HepG2 (cell line): Measurements from ENCODE around the gene SLC17A9. TPM values are rescaled to one million over a fixed set of nuclear protein-coding genes. Genes with fewer than 3 reads are reported as not detected.
A peak's percentile ranks its signal among the peaks of the same experiment; 100 is the strongest.

Source experiments
- ATAC-seq: fragments of 200-7000 bp; cut with Tn5 transposase; 3 replicates; pipeline ENCODE4 v1.9.1; 2020; ENCODE audit warnings: mild to moderate bottlenecking, moderate library complexity
- BruUV-seq: library from RNA; stranded (reverse); fragments of 400-500 nt; replicated peaks from 2 replicates; lab custom pipeline; 2021; lab: Mats Ljungman, UMichigan
- CTCF ChIA-PET: fragments of 300-600 bp; formaldehyde crosslinking; extraction: SDS; loops from one replicate; lab custom pipeline; 2021; ENCODE audit warnings: low total read pairs, inconsistent platforms, low intra/inter-chr PET ratio; lab: Yijun Ruan, JAX
- POLR2A ChIA-PET: fragments of 350-600 bp; sonication (Branson Sonifier 250); formaldehyde crosslinking; loops from one replicate; lab custom pipeline; 2020; ENCODE audit warnings: antibody characterized with exemption, inconsistent platforms; lab: Yijun Ruan, JAX
- DNase-seq: peaks from one replicate; pipeline ENCODE4 v3.0.0-alpha.2; 2015; ENCODE audit warnings: low spot score
- FAIRE-seq: peaks from 3 replicates; lab custom pipeline; 2011; peaks lifted over from hg19 to GRCh38; lab: Jason Lieb, UNC
- H2AFZ ChIP-seq: one replicate; pipeline ENCODE4 v1.6.1; 2011; ENCODE audit warnings: low read length, inconsistent platforms
- H3K27ac ChIP-seq: fragments of 300-600 bp; 3 replicates; pipeline ENCODE4 v1.8.0; 2011; ENCODE audit warnings: mixed run types, mild to moderate bottlenecking, mixed read lengths, low read length, inconsistent platforms; ENCODE audit not compliant: insufficient read depth; ENCODE audit errors: extremely low read length
- H3K27me3 ChIP-seq, 2 experiments: fragments of 200-600 bp in 1 of 2; 2 replicates in 1 of 2; 3 replicates in 1 of 2; pipeline versions ENCODE4 v1.6.0 to v1.8.0; 2011; ENCODE audit warnings: low read length in 2 of 2, mild to moderate bottlenecking in 2 of 2, moderate library complexity in 2 of 2, inconsistent platforms in 1 of 2; ENCODE audit not compliant: insufficient read depth in 2 of 2, control insufficient read depth in 1 of 2
- H3K36me3 ChIP-seq, 2 experiments: fragments of 200-600 bp in 1 of 2; replicated peaks in 1 of 2; 2 replicates in 1 of 2; 3 replicates in 1 of 2; pipeline versions ENCODE4 v1.5.1 to v1.8.0; 2011; ENCODE audit warnings: low read length in 2 of 2, inconsistent platforms in 1 of 2; ENCODE audit not compliant: insufficient read depth in 2 of 2, control insufficient read depth in 1 of 2
- H3K4me1 ChIP-seq: 2 replicates; pipeline ENCODE4 v1.5.1; 2012; ENCODE audit warnings: low read length, inconsistent platforms; ENCODE audit not compliant: insufficient read depth
- H3K4me2 ChIP-seq: 2 replicates; pipeline ENCODE4 v1.6.0; 2011; ENCODE audit warnings: low read depth, low read length, inconsistent platforms
- H3K4me3 ChIP-seq, 3 experiments: fragments of 200-600 bp in 1 of 3; sonication (generic), shearing (Covaris generic) in 1 of 3; replicated peaks in 1 of 3; 2 replicates each; pipeline ENCODE4 v1.5.1; 2011 to 2016; ENCODE audit warnings: low read length in 3 of 3, inconsistent platforms in 2 of 3, low read depth in 2 of 3, mild to moderate bottlenecking in 2 of 3, control low read depth in 1 of 3, mixed read lengths in 1 of 3; ENCODE audit not compliant: insufficient read depth in 1 of 3
- H3K79me2 ChIP-seq: one replicate; pipeline ENCODE4 v1.6.1; 2011; ENCODE audit warnings: low read length, inconsistent platforms; ENCODE audit not compliant: insufficient read depth
- H3K9ac ChIP-seq: 2 replicates; pipeline ENCODE4 v1.6.0; 2011; ENCODE audit warnings: mild to moderate bottlenecking, low read depth, low read length, inconsistent platforms; ENCODE audit not compliant: insufficient read depth
- H3K9me3 ChIP-seq: 2 replicates; pipeline ENCODE4 v1.5.1; 2012; ENCODE audit warnings: mild to moderate bottlenecking, low read length
- H4K20me1 ChIP-seq: 2 replicates; pipeline ENCODE4 v1.6.0; 2011; ENCODE audit warnings: inconsistent platforms, mild to moderate bottlenecking, low read length, moderate library complexity; ENCODE audit not compliant: insufficient read depth
- AHR ChIP-seq: IDR thresholded peaks from 2 replicates; pipeline ENCODE4 v1.6.1; 2018; ENCODE audit warnings: missing genetic modification reagents, missing compliant biosample characterization
- ATF4 ChIP-seq, 2 experiments: fragments of 450-650 bp in 1 of 2; sonication (generic) in 1 of 2; formaldehyde crosslinking; IDR thresholded peaks; 2 replicates each; pipeline versions ENCODE4 v1.5.0 to v1.8.0; 2020 to 2022; ENCODE audit warnings: mild to moderate bottlenecking in 1 of 2, missing genetic modification reagents in 1 of 2
- DPF2 ChIP-seq: sonication (generic); formaldehyde crosslinking; IDR thresholded peaks from 2 replicates; pipeline ENCODE4 v1.4.0; 2020; ENCODE audit warnings: mild to moderate bottlenecking, low read depth, missing genetic modification reagents, borderline replicate concordance
- ELF4 ChIP-seq: sonication (generic); formaldehyde crosslinking; IDR thresholded peaks from 2 replicates; pipeline ENCODE4 v1.5.0; 2020; ENCODE audit warnings: missing genetic modification reagents, mild to moderate bottlenecking, moderate library complexity, borderline replicate concordance
- KAT8 ChIP-seq: IDR thresholded peaks from 2 replicates; pipeline ENCODE4 v1.6.1; 2016; ENCODE audit warnings: missing genetic modification reagents, missing compliant biosample characterization
- RBM22 ChIP-seq: fragments of 200-400 bp; formaldehyde crosslinking; optimal IDR thresholded peaks from 2 replicates; pipeline ENCODE3; 2017; ENCODE audit warnings: mild to moderate bottlenecking, low read length, moderate library complexity
- SATB2 ChIP-seq: sonication (generic); formaldehyde crosslinking; IDR thresholded peaks from 2 replicates; pipeline ENCODE4 v1.5.0; 2020; ENCODE audit warnings: missing genetic modification reagents
- SMARCE1 ChIP-seq: fragments of 450-650 bp; IDR thresholded peaks from 2 replicates; pipeline ENCODE4 v1.6.1; 2017; ENCODE audit warnings: borderline replicate concordance
- TRIM24 ChIP-seq: sonication (generic); formaldehyde crosslinking; IDR thresholded peaks from 2 replicates; pipeline ENCODE4 v1.8.0; 2022; ENCODE audit warnings: mild to moderate bottlenecking, missing genetic modification reagents
- ZFP36 ChIP-seq: fragments of 150-350 bp; IDR thresholded peaks from 2 replicates; pipeline ENCODE4 v1.6.1; 2018; ENCODE audit warnings: borderline replicate concordance, low read length, low read depth; ENCODE audit not compliant: partially characterized antibody
- ZFX ChIP-seq: sonication (generic); formaldehyde crosslinking; IDR thresholded peaks from 2 replicates; pipeline ENCODE4 v1.4.0; 2020; ENCODE audit warnings: mild to moderate bottlenecking, low read depth, missing genetic modification reagents, moderate library complexity
- ZNF264 ChIP-seq: sonication (generic); formaldehyde crosslinking; IDR thresholded peaks from 2 replicates; pipeline ENCODE4 v1.4.0; 2020; ENCODE audit warnings: missing genetic modification reagents
- ZNF549 ChIP-seq: sonication (generic); formaldehyde crosslinking; IDR thresholded peaks from 2 replicates; pipeline ENCODE4 v1.5.0; 2020; ENCODE audit warnings: missing genetic modification reagents
- WGBS: methylation state at CpG from one replicate; pipeline ENCODE4 v1.1.6; 2017; ENCODE audit warnings: low lambda C conversion rate; 5-methylcytosine and 5-hydroxymethylcytosine counted together
- in situ Hi-C: cut with HindIII; loops from 2 replicates; pipeline ENCODE4 v1.10.0; 2017; ENCODE audit warnings: low pct_unique_long_range_greater_than_20kb; ENCODE audit not compliant: extremely low pct_ligation_motif_present
- intact Hi-C: fragments of 100-400 bp; cut with micrococcal nuclease; formaldehyde crosslinking; loops from one replicate; pipeline ENCODE4 v1.10.0; 2022; ENCODE audit not compliant: unreplicated experiment
- polyA plus RNA-seq, 8 experiments: library from polyadenylated mRNA; depleted of rRNA in 3 of 8; stranded (reverse) in 7 of 8; unstranded in 1 of 8; fragments of >200 nt; fragmentation: Illumina TruSeq in 4 of 8; extraction: Trizol in 4 of 8; gene quantifications; 2 replicates each; pipeline versions ENCODE4 v1.2.1 to v1.2.3, GENCODE V29; 2011 to 2016; ENCODE audit warnings: low read depth in 4 of 8, missing spikeins in 1 of 8, mixed read lengths in 1 of 8; ENCODE audit not compliant: insufficient read depth in 1 of 8
- total RNA-seq, 5 experiments: library from RNA; depleted of rRNA; stranded (reverse); fragments of >200 nt; fragmentation: Illumina TruSeq; extraction: Trizol; gene quantifications; 2 replicates each; pipeline ENCODE4 v1.2.3, GENCODE V29; 2016; ENCODE audit warnings: low read depth in 1 of 5
- TF ChIP-seq, protein P1 (sequence below): sonication (generic); formaldehyde crosslinking; conservative IDR thresholded peaks from 2 replicates; pipeline ENCODE4 v1.8.1; 2023; ENCODE audit warnings: missing genetic modification reagents
- TF ChIP-seq, protein P2 (sequence below): sonication (generic); formaldehyde crosslinking; IDR thresholded peaks from 2 replicates; pipeline ENCODE4 v1.4.0; 2020; ENCODE audit warnings: missing genetic modification reagents
- TF ChIP-seq, protein P3 (sequence below): sonication (generic); formaldehyde crosslinking; IDR thresholded peaks from 2 replicates; pipeline ENCODE4 v1.4.0; 2020; ENCODE audit warnings: mild to moderate bottlenecking, missing genetic modification reagents

The SLC17A9 gene
- total and polyA plus RNA-seq, 2 of the 13 experiments (the other 11 are each of a cell fraction or from before 2014, with no cell fraction given), result 110 to 191 TPM

GRCh38 chr20:62918147-62918546, 34.4 kb upstream of the SLC17A9 start (continued):
- TF ChIP-seq, protein P1, sequence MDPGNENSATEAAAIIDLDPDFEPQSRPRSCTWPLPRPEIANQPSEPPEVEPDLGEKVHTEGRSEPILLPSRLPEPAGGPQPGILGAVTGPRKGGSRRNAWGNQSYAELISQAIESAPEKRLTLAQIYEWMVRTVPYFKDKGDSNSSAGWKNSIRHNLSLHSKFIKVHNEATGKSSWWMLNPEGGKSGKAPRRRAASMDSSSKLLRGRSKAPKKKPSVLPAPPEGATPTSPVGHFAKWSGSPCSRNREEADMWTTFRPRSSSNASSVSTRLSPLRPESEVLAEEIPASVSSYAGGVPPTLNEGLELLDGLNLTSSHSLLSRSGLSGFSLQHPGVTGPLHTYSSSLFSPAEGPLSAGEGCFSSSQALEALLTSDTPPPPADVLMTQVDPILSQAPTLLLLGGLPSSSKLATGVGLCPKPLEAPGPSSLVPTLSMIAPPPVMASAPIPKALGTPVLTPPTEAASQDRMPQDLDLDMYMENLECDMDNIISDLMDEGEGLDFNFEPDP (CRISPR knock-in tag), result 0 out of 2 replicates have a peak, but pooled peaks have one; percentile 25
- TF ChIP-seq ZFX (CRISPR knock-in tag) (no peak), KAT8 (CRISPR knock-in tag) (peak; percentile 26; the same call in 1 of the 2 replicates), SMARCE1 (no peak)
- TF ChIP-seq, protein P2, sequence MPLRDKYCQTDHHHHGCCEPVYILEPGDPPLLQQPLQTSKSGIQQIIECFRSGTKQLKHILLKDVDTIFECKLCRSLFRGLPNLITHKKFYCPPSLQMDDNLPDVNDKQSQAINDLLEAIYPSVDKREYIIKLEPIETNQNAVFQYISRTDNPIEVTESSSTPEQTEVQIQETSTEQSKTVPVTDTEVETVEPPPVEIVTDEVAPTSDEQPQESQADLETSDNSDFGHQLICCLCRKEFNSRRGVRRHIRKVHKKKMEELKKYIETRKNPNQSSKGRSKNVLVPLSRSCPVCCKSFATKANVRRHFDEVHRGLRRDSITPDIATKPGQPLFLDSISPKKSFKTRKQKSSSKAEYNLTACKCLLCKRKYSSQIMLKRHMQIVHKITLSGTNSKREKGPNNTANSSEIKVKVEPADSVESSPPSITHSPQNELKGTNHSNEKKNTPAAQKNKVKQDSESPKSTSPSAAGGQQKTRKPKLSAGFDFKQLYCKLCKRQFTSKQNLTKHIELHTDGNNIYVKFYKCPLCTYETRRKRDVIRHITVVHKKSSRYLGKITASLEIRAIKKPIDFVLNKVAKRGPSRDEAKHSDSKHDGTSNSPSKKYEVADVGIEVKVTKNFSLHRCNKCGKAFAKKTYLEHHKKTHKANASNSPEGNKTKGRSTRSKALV (CRISPR knock-in tag), result no peak

GRCh38 chr20:62918831-62919230, 33.7 kb upstream of the SLC17A9 start:
- FAIRE-seq (no peak), ATAC-seq (no peak), DNase-seq (no peak)
- peaks cover 100% of the 10 kb centered on the region for H3K79me2 ChIP-seq
- in situ Hi-C loops (no loop called here), intact Hi-C loops (no loop called here)
- H3K4me1 ChIP-seq, result peaks cover 98% of the 10 kb centered on the region
- peak overlapping the region; percentile 93 for H3K27ac ChIP-seq
- WGBS, result 89% methylated on average over 6 of the region's 6 CpGs
- no peaks in the 10 kb centered on the region for H3K27me3 ChIP-seq
- CTCF ChIA-PET, result interaction anchor here (1.7 kb wide), 1 partner anchor 12 kb away, joined by 6 read pairs; no protein-coding TSS in a partner anchor
- no TSS peak for BruUV-seq
- H3K9me3 ChIP-seq, result no peaks in the 10 kb centered on the region
- POLR2A ChIA-PET, result interaction anchor here (1.1 to 1.4 kb wide), 3 partner anchors 19 to 35 kb away, joined by 3 to 10 read pairs (median 4); partner anchors contain the start of gene GID8
- H3K9ac ChIP-seq, result no peak overlapping the region
- peak overlapping the region; percentile 1; the same call in 1 of the 2 replicates for H3K4me2 ChIP-seq
- H2AFZ ChIP-seq, result no peak overlapping the region
- no peak overlapping the region for H3K4me3 ChIP-seq
- H4K20me1 ChIP-seq, result peaks cover 89% of the 10 kb centered on the region
- H3K36me3 ChIP-seq, result peaks cover 4 to 10% of the 10 kb centered on the region in 2 experiments; a peak in 3 of 5 replicates
- no peak for TF ChIP-seq DPF2 (CRISPR knock-in tag)
- TF ChIP-seq, protein P3, sequence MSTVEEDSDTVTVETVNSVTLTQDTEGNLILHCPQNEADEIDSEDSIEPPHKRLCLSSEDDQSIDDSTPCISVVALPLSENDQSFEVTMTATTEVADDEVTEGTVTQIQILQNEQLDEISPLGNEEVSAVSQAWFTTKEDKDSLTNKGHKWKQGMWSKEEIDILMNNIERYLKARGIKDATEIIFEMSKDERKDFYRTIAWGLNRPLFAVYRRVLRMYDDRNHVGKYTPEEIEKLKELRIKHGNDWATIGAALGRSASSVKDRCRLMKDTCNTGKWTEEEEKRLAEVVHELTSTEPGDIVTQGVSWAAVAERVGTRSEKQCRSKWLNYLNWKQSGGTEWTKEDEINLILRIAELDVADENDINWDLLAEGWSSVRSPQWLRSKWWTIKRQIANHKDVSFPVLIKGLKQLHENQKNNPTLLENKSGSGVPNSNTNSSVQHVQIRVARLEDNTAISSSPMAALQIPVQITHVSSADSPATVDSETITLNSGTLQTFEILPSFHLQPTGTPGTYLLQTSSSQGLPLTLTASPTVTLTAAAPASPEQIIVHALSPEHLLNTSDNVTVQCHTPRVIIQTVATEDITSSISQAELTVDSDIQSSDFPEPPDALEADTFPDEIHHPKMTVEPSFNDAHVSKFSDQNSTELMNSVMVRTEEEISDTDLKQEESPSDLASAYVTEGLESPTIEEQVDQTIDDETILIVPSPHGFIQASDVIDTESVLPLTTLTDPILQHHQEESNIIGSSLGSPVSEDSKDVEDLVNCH (CRISPR knock-in tag), result no peak
- TF ChIP-seq ZNF264 (CRISPR knock-in tag), result no peak
- no peak for TF ChIP-seq AHR (CRISPR knock-in tag)
- 0 out of 2 replicates have a peak, but pooled peaks have one; percentile 31 for TF ChIP-seq ELF4
- TF ChIP-seq TRIM24 (CRISPR knock-in tag), result no peak
- no peak for TF ChIP-seq SATB2 (CRISPR knock-in tag)
- peak; percentile 90 for TF ChIP-seq RBM22
- TF ChIP-seq ZFP36, result no peak
- TF ChIP-seq ZNF549 (CRISPR knock-in tag), result no peak
- no peak for TF ChIP-seq ATF4 (CRISPR knock-in tag; IDR thresholded peaks at IDR 0.05)
